ENCODE results near the gene CCDC14. TPM values are rescaled to one million over a fixed set of nuclear protein-coding genes. Genes with fewer than 3 reads are reported as not detected.

CCDC14 gene
- total and polyA plus RNA-seq, 2 experiments from 2014 or later, result 52.5 to 113 TPM

GRCh38 chr3:123877466-123877865 lies 83.6 kb downstream of the CCDC14 start (continued):
- no peak for TF ChIP-seq ZNF462 (CRISPR knock-in tag; IDR thresholded peaks at IDR 0.05)

- H3K79me2 ChIP-seq (replicated peaks; ENCODE audit: insufficient read depth), result no peaks in the 10 kb centered on the region
- H3K27me3 ChIP-seq (ENCODE audit: insufficient read depth), result no peaks in the 10 kb centered on the region
- Mint-ChIP-seq H3K4me3 (no peak overlapping the region), H3K27me3 (ENCODE audit: insufficient read depth, low read depth, poor library complexity) (peaks cover 5% of the 10 kb centered on the region), H3K4me1 (peaks cover 9% of the 10 kb centered on the region), H3K27ac (no peak overlapping the region), H3K9me3 (no peaks in the 10 kb centered on the region), H3K36me3 (ENCODE audit: low read depth) (no peaks in the 10 kb centered on the region)
- ATAC-seq, result no peak; the same call in 2 of the 3 replicates
- no peaks in the 10 kb centered on the region for H3K9me2 ChIP-seq (ENCODE audit: insufficient read depth)
- H4K20me1 ChIP-seq (replicated peaks; ENCODE audit: insufficient read depth), result no peaks in the 10 kb centered on the region; the same call in 1 of the 2 replicates
- no peak overlapping the region for H3K4me2 ChIP-seq
- H3K36me3 ChIP-seq (ENCODE audit: insufficient read depth), result no peaks in the 10 kb centered on the region
- H3K27ac ChIP-seq (ENCODE audit: low read depth), result no peak overlapping the region
- DNase-seq (ENCODE audit: low spot score), result peak; percentile 39
- TF ChIP-seq ZNF114 (CRISPR knock-in tag; IDR thresholded peaks at IDR 0.05), result no peak
- TF ChIP-seq JUNB (IDR thresholded peaks at IDR 0.05; ENCODE audit: unreplicated experiment), result no peak
- peak; percentile 39 to 65 for TF ChIP-seq CTCF (conservative IDR thresholded peaks at IDR 0.05; ENCODE audit: low read depth in 2 of 2)
- no peak overlapping the region for H2AFZ ChIP-seq
- 0 out of 2 replicates have a peak, but pooled peaks cover 6% of the 10 kb centered on the region for H3K4me1 ChIP-seq (ENCODE audit: insufficient read depth)
- no peaks in the 10 kb centered on the region for H3F3A ChIP-seq (replicated peaks; ENCODE audit: low read depth)
- no peak overlapping the region for H3K4me3 ChIP-seq
Measured at GRCh38 chr3:123876858-123877257, 84.2 kb downstream of the CCDC14 start.
